MCF 10A (cell line): ENCODE measurements around the gene ABCB11. TPM values are rescaled to one million over a fixed set of nuclear protein-coding genes. Genes with fewer than 3 reads are reported as not detected.

Experiments used
- BruUV-seq: library from RNA; stranded (reverse); fragments of 400-500 nt; replicated peaks from 2 replicates; lab custom pipeline; 2021; lab: Mats Ljungman, UMichigan
- CTCF ChIA-PET: fragments of 300-600 bp; sonication (Branson Sonifier 250); formaldehyde crosslinking; extraction: SDS; loops from one replicate; lab custom pipeline; 2021; ENCODE audit warnings: antibody characterized with exemption, inconsistent platforms; lab: Yijun Ruan, JAX
- POLR2A ChIA-PET: fragments of 300-600, 350-650 bp; sonication (Branson Sonifier 250); formaldehyde crosslinking; extraction: SDS; loops from one replicate; lab custom pipeline; 2020; ENCODE audit warnings: antibody characterized with exemption, inconsistent platforms; lab: Yijun Ruan, JAX
- DNase-seq: peaks from one replicate; pipeline ENCODE4 v3.0.0-alpha.2; 2018; ENCODE audit not compliant: unreplicated experiment
- H3K27ac Mint-ChIP-seq: one replicate; pipeline ENCODE4 v1.8.0; 2022; ENCODE audit warnings: mild to moderate bottlenecking, low read depth, mixed read lengths; ENCODE audit not compliant: unreplicated experiment
- H3K27me3 Mint-ChIP-seq: one replicate; pipeline ENCODE4 v1.8.0; 2022; ENCODE audit warnings: mixed read lengths; ENCODE audit not compliant: insufficient read depth, unreplicated experiment
- H3K36me3 Mint-ChIP-seq: one replicate; pipeline ENCODE4 v1.8.0; 2022; ENCODE audit warnings: mild to moderate bottlenecking, moderate library complexity, mixed read lengths; ENCODE audit not compliant: insufficient read depth, unreplicated experiment
- H3K4me1 Mint-ChIP-seq: one replicate; pipeline ENCODE4 v1.8.0; 2022; ENCODE audit warnings: mixed read lengths; ENCODE audit not compliant: insufficient read depth, unreplicated experiment
- H3K4me3 Mint-ChIP-seq: one replicate; pipeline ENCODE4 v1.8.0; 2022; ENCODE audit warnings: mild to moderate bottlenecking, moderate library complexity, mixed read lengths; ENCODE audit not compliant: unreplicated experiment
- H3K9me3 Mint-ChIP-seq: one replicate; pipeline ENCODE4 v1.8.0; 2022; ENCODE audit warnings: mixed read lengths; ENCODE audit not compliant: unreplicated experiment
- intact Hi-C: fragments of 100-400 bp; cut with micrococcal nuclease; formaldehyde crosslinking; loops from 2 replicates; pipeline ENCODE4 v1.14.1; 2022
- total RNA-seq: library from RNA; stranded (reverse); gene quantifications from 2 replicates; pipeline ENCODE4 v1.2.3, GENCODE V29; 2022
- TF ChIP-seq, protein P1 (sequence below): fragments of 200-600 bp; IDR thresholded peaks from one replicate; pipeline ENCODE4 v1.8.0; 2022; ENCODE audit warnings: antibody characterized with exemption, mild to moderate bottlenecking; ENCODE audit not compliant: unreplicated experiment

ABCB11 gene
- total RNA-seq, 1 experiment from 2014 or later: not detected

DNA sequence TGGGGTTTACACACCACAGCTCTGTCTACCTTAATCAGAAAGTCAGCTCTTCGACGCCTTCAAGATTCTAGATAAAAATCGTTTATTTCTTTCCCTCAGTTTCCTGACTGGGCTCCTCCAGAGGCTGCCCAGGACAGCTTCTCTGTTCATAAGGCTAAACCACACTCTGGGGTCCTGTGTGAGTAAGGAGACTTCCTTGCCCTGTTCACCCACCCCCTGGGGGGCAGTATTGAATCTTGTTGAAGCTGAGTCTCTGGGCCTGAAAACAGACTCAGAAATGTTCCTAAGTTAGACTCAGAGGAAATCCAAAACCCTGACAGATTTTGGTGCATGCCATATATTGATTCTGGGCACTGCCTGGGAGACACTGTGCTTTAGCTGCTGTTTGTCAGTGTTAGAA lies 87.1 kb downstream of the ABCB11 start:
- Mint-ChIP-seq H3K4me1 (no peaks in the 10 kb centered on the region), H3K27me3 (peaks cover 12% of the 10 kb centered on the region), H3K27ac (no peak overlapping the region), H3K9me3 (no peaks in the 10 kb centered on the region), H3K4me3 (no peak overlapping the region), H3K36me3 (no peaks in the 10 kb centered on the region)
- intact Hi-C loops: no loop called here
- DNase-seq: no peak
- CTCF ChIA-PET: interaction anchor here (0.6 to 1.2 kb wide), 6 partner anchors 165 to 740 kb away, joined by 3 to 6 read pairs (median 3); no protein-coding TSS in a partner anchor
- TF ChIP-seq, protein P1, sequence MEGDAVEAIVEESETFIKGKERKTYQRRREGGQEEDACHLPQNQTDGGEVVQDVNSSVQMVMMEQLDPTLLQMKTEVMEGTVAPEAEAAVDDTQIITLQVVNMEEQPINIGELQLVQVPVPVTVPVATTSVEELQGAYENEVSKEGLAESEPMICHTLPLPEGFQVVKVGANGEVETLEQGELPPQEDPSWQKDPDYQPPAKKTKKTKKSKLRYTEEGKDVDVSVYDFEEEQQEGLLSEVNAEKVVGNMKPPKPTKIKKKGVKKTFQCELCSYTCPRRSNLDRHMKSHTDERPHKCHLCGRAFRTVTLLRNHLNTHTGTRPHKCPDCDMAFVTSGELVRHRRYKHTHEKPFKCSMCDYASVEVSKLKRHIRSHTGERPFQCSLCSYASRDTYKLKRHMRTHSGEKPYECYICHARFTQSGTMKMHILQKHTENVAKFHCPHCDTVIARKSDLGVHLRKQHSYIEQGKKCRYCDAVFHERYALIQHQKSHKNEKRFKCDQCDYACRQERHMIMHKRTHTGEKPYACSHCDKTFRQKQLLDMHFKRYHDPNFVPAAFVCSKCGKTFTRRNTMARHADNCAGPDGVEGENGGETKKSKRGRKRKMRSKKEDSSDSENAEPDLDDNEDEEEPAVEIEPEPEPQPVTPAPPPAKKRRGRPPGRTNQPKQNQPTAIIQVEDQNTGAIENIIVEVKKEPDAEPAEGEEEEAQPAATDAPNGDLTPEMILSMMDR: no peak
- BruUV-seq: no TSS peak
- POLR2A ChIA-PET: interaction anchor here (0.5 to 0.7 kb wide), 2 partner anchors 9 to 532 kb away, joined by 3 read pairs; no protein-coding TSS in a partner anchor

DNA sequence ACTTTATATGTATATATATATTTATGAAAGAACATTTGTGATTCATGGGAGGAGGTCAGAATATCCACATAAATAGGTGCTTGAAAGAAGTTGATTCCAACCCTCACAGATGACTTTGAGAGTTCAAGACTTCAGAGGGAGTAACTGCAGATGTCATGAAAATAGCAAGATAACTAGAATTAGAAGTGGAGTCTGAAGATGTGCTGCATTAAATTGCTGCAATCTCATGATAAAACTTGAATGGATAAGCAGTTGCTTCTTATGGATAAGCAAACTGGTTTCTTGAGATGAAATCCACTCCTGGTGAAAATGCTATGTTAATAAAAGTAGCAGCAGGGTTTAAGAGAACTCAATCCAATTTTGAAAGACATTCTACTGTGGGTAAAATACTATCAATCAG lies 89.8 kb downstream of the ABCB11 start:
- TF ChIP-seq, protein P1: no peak
- no peak overlapping the region for H3K4me3 Mint-ChIP-seq
- H3K36me3 Mint-ChIP-seq: no peaks in the 10 kb centered on the region
- H3K27ac Mint-ChIP-seq: no peak overlapping the region
- H3K27me3 Mint-ChIP-seq: peaks cover 12% of the 10 kb centered on the region
- CTCF ChIA-PET: no interaction called here
- DNase-seq: no peak
- no peaks in the 10 kb centered on the region for H3K4me1 Mint-ChIP-seq
- no peaks in the 10 kb centered on the region for H3K9me3 Mint-ChIP-seq
- intact Hi-C loops: no loop called here
- BruUV-seq: no TSS peak
- POLR2A ChIA-PET: interaction anchor here (0.6 kb wide), 1 partner anchor 360 kb away, joined by 3 read pairs; no protein-coding TSS in a partner anchor

DNA sequence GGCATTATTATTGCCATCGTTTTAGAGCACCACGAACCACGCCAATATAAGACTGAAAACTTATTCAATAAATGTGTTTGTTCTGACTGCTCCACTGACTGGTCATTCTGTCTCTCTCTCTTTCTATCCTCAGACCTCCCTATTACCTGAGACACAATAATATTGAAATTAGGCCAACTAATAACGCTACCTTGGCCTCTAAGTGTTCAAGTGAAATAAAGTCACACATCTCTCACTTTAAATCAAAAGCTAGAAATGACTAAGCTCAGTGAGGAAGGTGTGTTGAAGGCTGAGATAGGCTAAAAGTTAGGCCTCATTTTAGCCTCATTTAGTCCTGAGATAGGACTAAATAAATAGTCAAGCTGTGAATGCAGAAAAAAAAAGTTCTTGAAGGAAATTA lies 91.2 kb downstream of the ABCB11 start:
- TF ChIP-seq, protein P1: no peak
- ChIA-PET POLR2A (interaction anchor here (0.7 kb wide), 1 partner anchor 484 kb away, joined by 3 read pairs; the partner anchor contains the start of gene CERS6), CTCF (interaction anchor here (0.6 to 1.2 kb wide), 5 partner anchors 8 to 660 kb away, joined by 3 to 10 read pairs (median 4); no protein-coding TSS in a partner anchor)
- BruUV-seq: no TSS peak
- H3K9me3 Mint-ChIP-seq: no peaks in the 10 kb centered on the region
- H3K27me3 Mint-ChIP-seq: peaks cover 2% of the 10 kb centered on the region
- no peak overlapping the region for H3K27ac Mint-ChIP-seq
- no peak for DNase-seq
- no peaks in the 10 kb centered on the region for H3K36me3 Mint-ChIP-seq
- peaks cover 10% of the 10 kb centered on the region for H3K4me1 Mint-ChIP-seq
- H3K4me3 Mint-ChIP-seq: no peak overlapping the region
- intact Hi-C loops: no loop called here

DNA sequence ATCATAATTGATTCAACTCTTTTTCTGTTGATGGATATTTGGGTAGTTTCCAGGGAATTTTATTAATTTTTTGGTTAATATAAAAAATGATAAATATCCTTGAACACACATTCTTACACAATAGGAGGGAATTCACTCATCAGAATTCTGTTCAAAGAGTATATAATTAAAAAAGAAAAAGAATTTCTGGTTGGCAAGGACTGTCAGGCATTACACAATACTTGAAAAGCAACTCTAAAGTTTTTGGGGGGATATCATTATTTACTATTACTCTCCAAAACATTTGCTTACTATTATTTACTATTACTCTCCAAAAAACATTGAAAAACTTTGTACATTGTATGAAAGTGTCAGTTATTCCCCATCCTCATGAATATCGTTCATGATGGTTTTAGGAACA lies 92.1 kb downstream of the ABCB11 start:
- Mint-ChIP-seq H3K4me1 (peaks cover 12% of the 10 kb centered on the region), H3K4me3 (no peak overlapping the region), H3K9me3 (no peaks in the 10 kb centered on the region), H3K27ac (no peak overlapping the region), H3K36me3 (no peaks in the 10 kb centered on the region), H3K27me3 (no peaks in the 10 kb centered on the region)
- ChIA-PET CTCF (interaction anchor here (0.9 to 1.0 kb wide), 2 partner anchors 9 to 10 kb away, joined by 4 read pairs; no protein-coding TSS in a partner anchor), POLR2A (no interaction called here)
- TF ChIP-seq, protein P1: no peak
- DNase-seq: no peak
- BruUV-seq: no TSS peak
- intact Hi-C loops: no loop called here
